LNCAP (cell line): ENCODE data around the gene RBKS.

ENCODE experiments used
- TF ChIP-seq, protein P1 (sequence below): fragments of 450-650 bp; IDR thresholded peaks from 2 replicates; pipeline ENCODE4 v1.5.1; 2017; ENCODE audit warnings: mild to moderate bottlenecking

Gene RBKS

DNA sequence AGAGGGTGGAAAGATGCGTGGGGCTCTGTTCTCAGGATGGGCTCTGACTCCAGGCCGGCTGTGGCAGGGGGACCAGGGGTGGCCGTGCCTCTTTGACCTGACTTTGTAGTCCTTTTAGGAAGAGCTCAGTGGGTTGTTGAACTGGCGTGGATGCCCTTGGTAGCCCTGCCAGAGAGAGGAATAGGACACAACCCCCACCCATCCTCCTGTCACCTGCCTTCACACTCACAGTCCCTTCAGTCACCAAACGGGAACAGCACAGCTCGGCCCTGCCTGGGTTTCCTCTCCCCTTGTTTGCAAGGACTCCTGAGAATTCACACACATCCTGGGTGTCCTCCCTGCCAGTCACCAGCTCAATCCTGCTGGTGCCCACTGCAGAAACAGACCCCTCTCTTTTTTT, 138.8 kb downstream of the RBKS start:
- TF ChIP-seq, protein P1, sequence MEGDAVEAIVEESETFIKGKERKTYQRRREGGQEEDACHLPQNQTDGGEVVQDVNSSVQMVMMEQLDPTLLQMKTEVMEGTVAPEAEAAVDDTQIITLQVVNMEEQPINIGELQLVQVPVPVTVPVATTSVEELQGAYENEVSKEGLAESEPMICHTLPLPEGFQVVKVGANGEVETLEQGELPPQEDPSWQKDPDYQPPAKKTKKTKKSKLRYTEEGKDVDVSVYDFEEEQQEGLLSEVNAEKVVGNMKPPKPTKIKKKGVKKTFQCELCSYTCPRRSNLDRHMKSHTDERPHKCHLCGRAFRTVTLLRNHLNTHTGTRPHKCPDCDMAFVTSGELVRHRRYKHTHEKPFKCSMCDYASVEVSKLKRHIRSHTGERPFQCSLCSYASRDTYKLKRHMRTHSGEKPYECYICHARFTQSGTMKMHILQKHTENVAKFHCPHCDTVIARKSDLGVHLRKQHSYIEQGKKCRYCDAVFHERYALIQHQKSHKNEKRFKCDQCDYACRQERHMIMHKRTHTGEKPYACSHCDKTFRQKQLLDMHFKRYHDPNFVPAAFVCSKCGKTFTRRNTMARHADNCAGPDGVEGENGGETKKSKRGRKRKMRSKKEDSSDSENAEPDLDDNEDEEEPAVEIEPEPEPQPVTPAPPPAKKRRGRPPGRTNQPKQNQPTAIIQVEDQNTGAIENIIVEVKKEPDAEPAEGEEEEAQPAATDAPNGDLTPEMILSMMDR = no peak

DNA sequence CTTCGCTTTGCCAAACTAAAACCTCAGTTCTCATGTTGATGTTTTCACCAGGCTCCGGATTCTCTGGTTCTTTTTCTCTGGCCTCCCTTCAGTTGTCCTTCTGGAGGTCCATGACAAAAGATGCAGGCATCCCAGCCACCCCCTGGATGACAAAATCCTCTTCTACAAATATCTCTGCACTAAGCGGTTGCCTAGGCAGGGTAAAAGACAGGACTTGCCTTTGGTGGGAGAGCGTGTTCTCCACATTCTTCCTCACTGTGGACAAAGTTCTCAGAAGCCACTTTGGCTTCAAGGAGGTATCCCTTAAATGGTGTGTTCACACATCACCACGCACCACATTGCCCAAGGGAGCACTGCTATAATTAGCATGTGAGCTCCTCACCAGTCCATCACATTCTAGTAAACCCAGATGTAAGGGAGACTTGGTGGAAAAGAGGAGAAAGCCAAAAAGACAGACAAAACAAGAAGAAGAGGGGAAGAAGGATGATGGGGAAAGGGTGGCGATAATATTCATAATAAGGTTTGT, 142.3 kb downstream of the RBKS start:
- TF ChIP-seq, protein P1 = no peak

DNA sequence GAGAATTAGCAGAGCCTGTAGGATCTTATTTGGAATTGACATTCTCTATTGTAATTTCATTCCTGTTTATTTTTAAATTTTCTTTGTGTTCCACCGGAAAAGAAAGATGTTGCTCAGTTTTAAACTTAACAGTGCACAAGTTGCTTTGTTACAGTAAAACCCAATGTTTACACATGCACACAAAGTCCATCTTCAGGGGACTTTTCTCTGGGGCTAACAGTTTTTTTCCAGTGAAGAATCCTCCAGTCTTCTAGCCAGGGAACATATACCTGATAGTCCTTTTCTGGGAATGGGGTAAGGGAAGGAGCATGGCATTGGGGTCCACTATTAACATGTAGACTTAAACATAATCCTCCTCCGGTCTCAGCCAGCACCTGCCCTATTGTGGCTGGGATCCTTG, 143.9 kb downstream of the RBKS start:
- TF ChIP-seq, protein P1 = no peak

DNA sequence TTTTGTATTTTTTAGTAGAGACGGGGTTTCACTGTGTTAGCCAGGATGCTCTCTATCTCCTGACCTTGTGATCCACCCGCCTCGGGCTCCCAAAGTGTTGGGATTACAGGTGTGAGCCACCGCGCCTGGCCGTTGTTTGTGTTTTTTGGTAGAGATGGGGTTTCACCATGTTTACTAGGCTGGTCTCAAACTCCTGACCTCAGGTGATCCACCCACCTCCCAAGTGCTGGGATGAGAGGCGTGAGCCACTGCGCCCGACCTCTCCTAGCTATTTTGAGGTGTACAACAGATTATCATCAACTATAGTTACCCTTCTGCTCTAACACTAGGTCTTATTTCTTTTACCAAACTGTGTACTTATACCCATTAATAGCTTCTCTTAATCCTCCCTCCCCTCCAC, 147.6 kb downstream of the RBKS start:
- TF ChIP-seq, protein P1 = no peak

DNA sequence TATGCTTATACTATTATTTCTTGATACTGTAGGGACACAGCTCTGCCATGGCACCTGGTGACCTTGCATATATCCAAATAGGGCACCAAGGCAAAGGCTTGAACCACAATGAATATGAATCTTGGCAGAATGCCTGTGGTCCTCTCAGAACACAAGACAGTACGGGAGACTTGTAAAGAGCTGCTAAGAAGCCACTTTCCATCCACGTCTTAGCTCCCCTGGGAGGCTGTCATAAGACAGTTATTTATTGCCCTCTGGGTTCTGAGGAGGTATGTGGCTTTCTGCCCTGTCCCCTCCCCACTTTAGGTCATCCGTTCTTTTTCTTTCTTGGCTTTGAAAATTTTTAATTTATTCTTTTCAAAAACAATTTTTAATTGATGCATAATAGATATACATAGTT, 148.5 kb downstream of the RBKS start:
- TF ChIP-seq, protein P1 = no peak

DNA sequence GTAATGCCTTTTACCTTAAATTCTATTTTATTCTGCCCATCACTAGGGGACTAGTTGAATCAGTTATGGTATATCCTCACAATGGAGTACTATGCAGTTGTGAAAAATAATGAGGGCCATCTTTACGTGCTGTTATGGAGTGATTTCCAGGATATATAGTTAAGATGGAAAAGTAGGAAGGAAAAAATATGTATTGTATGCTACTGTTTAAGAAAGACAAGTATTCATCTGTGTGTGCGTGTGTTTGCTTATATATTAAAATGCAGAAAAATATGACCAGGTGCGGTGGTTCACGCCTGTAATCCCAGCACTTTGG, 151.2 kb downstream of the RBKS start:
- TF ChIP-seq, protein P1 = no peak

DNA sequence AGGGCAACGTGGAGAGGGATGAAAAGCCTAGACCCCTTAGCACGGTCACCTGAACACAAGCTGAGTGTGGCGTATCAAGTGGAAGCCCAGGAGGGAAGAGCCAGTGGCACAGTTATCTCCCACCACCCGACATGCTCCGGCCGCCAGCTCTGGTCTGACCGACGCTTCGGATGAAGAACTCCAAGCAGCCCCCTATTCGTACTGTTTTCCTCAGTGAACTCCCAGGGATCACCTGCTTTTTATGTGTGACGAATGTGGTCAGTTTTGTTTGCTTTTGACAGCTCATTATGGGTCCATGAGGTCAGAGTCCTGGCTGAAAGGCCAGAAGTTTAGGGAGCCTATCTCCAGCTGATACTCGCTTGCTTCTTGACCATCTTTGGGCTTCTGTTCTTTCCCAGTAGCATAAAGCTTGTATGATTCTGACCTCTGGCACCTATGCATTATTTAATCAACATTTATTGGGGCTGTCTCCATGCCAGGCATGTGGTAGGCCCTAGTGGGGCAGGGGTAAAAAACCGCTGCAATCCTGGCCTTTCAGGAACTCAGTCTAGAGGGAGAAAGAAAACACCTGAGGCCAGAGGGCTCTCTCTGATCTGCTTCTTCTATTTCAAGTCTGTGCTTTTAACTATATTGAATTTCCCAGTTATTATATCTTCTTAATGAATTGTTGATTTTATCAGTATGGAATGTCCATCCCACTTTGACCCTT, 151.7 kb downstream of the RBKS start:
- TF ChIP-seq, protein P1 = no peak
